GM19467 (cell line): ENCODE measurements around the gene TSPOAP1.

Experiments used
- ATAC-seq: cut with Tn5 transposase; IDR thresholded peaks from one replicate; pipeline ENCODE4 v1.9.1; 2021; ENCODE audit warnings: mild to moderate bottlenecking, moderate library complexity; ENCODE audit not compliant: unreplicated experiment

Gene TSPOAP1

DNA sequence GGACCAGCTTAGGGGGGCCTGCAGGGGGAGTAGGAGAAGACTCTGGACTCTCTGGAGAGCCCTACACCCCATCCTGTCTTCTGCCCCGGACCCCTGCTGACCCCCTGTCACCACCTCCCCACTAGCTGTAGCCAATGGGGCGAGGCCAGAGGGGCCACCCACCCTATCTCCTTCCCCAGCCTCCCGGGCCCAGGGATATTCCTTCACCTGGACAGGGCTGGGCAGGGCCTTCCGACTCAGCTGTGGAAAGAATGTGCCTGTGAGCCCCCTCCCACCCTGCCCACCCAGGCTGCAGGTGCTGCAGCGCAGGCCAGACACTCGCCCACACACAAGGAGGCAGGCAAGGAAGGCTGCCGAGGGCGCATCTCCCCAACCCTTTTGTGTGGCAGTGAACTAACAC lies 23.0 kb downstream of the TSPOAP1 start:
- ATAC-seq: no peak

DNA sequence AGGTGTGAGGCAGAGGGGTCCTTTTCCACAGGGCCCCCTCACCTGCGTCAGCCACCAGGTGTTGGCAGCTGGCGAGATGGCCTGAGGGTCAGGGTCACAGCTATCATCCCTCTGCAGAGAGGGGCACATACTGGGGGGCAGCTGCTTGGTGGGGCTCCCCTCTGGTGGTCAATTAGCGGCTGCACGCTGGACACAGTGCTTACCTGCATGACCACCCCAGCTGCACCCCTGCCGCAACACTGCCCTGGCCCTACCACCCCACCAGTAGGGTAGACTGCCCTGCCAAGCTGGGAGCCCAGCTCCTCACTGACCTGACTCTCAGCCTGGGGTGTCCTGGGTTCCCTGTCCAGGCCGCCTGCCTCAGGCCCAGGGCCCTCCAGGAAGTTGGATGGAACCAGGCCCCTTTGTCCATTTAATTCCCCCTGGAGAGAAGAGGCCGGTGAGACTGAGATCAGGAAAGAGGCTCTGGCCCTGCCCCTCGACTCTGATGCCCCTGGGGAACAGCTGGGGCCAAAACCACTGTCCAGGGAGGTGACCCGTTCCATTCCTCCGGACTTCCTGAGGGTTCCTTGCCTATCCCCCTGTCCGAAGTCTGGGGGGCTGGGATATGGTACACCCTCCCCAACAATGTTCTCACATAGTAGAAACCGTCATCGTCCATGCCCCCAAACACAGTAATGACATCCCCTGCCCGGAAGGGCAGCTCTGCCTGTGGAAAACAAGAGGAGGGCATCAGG lies 23.7 kb downstream of the TSPOAP1 start:
- ATAC-seq: no peak

DNA sequence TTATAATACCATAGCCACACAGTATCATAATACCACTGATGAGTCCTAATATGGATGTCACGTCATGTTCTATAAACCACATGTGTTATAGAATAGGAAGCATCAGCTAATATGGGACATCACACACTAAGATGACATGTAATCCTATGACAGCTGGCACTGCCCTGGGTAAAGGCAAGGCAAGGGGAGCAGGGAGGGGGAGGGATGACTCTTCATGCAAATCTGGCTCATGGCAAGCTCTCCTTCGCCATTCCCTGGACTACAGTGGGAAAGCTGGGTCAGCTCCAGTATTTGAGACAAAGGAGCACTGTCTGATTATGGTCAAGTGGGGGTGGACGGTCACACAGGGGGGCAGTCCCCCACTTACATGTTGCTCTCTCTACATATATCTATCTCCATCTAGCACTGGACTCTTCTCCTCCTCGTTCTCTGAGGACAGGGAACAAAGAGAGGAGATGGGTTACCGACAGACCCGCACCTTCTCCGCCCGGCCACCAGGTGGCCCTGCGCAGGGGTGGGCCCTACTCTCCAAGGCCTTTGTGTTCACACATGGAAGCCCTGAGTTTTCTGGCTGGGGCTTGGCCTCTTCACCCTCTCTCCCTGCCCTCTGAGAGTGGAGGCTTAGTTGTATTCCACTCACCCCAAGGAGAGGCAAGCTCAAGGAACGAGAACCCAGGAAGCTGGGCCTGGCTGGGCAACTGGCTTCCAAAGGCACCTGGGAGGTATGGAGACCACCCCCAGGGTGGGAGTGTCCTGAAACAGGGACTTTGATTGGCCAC lies 24.4 kb downstream of the TSPOAP1 start:
- peak; percentile 68 for ATAC-seq

DNA sequence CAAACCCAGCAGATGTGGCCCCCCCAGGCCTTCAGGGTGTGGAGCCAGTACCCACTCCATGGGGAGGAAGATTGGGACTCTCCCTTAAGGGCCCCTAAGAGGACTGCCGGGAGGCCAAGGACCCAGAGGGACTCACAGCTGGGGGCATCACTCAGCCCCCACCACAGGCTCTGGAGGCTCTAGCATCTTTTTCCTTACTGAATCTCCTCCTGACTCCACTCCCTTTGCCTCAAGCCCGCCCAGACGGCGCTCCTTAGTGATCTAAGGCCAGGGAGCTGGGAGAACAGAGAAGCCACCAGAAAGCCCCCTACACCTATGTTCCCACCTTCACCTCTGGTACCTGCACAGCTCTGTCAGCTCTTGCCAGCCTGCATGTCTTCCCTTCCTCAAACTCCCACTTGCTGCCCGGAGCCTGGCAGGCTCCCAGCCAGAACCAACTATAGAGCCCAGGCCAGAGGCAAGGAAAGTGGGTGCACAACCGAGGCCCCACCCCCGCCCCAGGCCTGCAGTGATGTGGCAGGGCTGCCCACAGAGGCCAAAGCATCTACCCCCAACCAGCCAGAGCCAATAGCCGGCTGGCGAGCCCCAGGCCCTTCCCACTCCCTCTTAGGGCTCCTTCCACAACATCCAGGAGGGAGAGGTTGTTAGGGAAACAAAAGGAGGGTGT lies 25.5 kb downstream of the TSPOAP1 start:
- no peak for ATAC-seq

DNA sequence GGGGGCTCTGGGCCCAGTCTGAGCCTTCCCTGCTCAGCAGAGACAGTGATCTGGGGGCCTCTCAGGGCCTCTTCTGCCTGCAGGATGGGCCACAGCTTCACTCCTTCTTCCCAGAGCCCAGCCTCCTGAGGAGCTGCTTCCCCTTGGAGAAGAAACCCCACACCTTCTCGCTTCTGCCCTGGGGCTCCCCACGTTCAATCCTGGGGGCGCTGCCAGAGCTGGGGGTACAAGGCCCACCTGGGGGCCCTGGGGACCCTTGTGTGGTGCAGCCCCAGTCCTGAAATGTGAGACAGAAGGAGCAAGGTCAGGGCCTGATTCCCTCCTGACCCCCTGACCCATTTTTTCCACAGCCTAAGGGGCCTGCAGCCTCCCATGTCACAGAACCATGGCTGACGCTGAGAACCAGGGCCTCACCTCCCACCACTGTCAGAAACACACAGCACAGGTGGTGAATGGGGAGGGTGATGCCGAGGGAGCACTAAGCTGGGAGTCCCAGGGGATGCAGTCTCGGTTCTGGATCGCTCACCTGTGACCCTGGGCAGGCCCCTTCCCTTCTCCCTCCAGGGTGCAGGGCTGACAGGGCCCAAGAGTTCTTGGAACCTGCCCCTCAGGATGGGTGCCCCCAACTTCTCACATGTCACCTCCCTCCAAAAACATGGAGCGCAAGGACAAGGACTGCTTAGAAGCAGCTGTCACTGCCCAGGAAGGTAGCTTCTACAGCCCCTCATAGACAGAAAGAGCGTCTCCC lies 26.2 kb downstream of the TSPOAP1 start:
- ATAC-seq: no peak

DNA sequence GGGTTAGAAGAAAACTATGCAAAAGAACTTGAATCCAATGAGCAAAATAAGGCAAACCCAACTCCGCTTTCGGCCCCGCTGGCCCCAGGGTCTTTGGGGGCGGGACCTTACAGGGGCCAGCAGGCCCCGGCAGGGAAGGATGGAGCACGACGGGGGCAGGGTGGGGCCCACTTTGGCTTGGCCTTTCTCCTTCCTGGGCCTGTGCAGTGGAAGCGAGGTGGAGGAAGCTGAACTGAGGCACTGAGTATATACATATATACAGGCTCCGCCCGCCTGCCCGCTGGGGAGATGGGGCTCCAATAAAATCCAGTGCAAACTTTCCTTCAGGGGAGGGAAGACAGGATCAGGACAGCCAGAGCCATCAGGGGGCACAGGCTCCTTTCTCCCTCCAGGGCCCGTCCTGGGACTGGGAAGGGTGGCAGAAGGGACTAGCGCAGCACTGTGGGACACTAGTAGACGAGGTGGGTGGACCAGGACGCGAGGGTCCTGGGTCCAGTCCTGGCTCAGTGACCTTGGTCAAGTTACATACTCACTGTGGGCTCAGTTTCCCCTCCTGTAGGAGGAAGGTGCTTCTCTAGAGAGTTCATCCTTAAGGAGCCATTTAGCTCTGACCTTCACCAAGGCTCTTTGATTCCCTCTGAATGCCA lies 27.0 kb downstream of the TSPOAP1 start:
- ATAC-seq: no peak

DNA sequence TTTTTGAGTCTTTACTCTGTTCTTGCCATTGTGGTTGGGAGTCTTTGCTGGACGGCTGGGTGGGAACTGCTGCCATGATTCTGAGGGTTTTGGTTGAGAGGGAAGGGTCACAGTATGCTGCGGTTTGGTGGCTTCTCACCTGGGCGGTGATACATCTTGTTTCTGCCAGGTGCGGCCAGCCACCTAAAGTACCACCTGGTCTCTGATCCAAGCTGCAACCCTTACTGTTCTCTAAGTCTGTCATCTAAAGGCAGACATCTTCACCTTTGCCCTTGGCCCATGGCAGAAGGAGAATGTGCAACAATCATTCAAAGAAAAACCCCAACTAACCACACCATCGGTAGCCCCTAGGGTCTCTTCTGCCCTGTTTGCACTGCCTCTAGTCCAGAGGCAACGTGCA lies 28.3 kb downstream of the TSPOAP1 start:
- ATAC-seq: no peak

DNA sequence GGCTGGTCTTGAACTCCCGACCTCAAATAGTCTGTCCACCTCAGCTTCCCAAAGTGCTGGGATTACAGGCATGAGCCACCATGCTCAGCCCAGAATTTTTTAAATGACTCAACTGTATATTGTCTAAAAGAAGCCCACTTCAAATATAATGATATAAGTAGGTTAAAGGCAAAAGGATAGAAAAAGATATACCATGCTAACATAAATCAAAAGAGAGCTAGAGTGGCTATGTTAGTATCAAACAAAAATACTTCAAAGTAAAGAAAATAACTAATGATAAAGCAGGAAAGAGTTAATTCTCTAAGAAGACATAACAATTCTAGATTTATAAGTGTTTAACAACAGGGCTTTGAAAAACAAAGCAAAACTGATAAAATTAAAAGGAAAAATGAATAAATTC lies 34.6 kb downstream of the TSPOAP1 start:
- no peak for ATAC-seq

DNA sequence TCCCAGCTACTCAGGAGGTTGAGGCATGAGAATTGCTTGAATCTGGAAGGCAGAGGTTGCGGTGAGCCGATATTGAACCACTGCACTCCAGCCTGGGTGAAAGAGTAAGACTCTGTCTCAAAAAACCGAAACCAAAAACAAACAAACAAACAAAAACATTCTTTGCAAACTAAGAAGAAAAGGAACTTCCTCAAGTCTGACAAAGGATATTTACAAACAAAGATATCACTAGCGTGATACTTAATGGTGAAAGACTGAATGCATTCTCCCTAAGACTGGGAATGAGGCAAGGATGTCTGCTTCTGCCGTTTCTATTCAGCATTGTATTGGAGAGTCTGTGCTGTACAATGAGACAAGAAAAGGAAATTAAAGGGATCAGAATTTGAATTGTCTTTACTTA lies 37.3 kb downstream of the TSPOAP1 start:
- ATAC-seq: no peak

DNA sequence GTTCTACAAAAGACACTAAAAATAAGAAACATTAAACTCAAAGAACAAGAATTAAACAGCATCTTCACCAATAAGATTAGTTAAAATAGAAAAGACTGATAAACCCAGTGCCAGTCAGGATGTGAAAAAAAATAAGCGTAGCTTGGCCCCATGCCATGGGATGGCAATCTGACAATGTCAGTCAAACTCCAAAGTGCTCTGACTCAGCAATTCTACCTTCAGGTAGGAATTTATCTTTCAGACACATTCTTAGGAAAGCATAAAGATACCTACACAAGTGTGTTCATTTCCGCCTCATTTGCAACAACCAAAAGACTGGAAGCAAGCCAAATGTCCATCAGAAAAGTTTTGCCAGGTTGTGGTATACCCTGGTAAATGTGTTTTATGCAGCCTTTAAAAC lies 38.7 kb downstream of the TSPOAP1 start:
- ATAC-seq: no peak

DNA sequence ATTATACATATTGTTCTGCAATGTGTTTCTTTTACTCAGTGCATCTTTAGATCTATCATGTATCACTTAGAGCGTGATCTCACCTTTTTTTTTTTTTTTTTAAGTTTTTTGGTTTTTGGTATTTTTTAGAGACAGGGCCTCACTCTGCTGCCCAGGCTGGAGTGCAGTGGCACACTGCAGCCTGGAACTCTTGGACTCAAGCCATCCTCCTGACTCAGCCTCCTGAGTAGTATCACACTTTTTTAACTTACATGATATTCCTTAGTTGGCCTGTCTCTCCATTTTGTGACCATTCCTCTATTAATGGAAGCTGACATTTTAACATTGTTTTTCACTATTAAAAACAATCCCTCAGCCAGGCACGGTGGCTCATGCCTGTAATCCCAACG lies 43.2 kb downstream of the TSPOAP1 start:
- no peak for ATAC-seq

DNA sequence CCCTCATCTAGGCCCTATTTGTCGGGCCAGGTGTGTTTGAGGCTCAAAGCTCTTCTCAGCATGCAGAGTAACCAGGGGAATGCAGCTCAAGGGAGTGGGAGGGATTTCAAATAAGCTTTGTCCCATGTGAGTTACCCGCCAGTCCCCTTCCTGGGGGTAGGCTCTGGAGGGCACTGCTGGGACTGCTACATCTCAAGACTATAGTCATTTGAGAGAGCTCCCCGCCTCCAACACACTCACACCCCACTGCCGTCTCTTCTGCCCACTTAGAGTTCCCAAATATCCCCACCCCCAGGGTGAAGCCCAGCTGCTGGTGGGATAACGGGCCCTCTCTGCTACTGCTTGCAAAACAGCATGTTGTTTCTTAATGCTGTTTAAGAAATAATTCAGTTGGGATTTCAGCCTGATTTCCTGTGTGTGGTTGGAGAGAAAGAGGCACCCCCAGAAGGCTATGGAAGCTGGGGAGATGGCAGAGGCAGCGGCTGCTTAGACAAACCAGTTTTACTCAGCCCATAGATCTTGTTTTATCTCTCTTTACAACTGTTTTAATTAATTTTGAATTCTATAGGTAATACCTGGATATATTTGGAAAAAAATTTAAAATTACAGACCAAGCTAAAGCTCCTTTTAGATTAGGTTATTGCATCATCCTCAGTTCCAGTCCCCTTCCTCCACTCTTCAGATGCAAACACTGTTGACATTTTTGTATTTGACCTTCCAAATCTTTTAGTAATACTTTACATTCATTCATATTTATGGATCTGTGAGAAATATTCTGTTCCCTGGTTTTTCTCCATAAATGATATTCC lies 43.8 kb downstream of the TSPOAP1 start:
- ATAC-seq: no peak

DNA sequence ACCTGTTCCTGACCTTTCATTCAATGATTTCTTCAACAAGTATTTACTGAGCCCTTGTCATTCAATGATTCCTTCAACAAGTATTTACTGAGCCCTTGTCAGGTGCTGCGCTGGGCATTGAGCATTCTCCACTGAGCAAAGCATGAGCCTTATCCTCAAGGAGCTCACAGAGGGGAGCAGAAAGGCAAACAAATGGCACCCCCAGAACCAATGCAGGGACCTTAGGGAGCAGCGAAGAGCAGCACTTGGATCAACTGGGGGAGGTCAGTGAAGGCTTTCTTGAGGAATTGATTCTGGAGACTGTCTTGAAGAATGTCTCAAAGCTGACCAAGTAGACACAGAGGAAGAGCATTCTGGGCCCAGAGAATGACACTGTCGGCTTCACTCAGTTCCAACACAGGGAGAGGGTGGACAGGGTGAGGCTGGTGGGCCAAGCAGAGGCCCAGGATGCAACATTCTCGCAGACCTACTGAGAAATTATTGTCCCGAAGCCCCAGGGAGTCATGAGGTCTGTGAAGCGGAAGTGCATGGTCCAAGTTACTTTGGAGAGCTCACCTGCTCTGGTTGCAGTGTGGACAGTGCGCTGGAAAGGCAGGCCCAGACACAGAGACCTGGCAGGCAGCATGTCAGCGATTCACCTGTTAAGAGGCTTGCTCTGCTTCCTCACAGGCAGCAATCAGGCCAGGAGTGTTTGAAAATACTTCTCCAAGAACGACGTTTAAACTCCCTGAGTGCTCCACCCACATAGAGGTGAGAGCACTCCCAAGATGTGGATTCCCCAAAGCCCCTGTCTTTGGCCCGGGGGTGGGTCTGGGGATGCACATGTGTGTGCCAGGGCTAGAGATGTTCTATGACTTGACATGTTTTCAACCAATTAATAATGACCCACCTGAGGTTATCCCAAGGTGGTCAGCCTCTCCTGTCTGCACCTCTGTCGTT lies 44.7 kb downstream of the TSPOAP1 start:
- ATAC-seq: no peak

DNA sequence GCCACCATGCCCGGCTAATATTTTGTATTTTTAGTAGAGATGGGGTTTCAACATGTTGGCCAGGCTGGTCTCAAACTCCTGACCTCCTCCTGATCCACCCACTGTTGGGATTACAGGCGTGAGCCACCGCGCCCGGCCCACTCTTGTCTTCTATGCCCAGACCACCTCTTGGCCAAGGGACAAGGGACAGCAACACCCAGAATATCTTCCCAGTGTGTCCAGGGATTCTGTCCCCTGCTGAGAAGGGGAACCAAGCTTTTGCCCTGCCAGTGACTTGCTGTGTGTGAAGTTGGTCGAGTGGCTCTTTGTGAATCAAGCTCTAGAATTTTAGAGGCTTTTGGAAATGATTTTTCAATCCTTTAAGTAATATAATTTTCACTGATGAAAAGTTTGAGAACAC lies 46.2 kb downstream of the TSPOAP1 start:
- ATAC-seq: no peak

DNA sequence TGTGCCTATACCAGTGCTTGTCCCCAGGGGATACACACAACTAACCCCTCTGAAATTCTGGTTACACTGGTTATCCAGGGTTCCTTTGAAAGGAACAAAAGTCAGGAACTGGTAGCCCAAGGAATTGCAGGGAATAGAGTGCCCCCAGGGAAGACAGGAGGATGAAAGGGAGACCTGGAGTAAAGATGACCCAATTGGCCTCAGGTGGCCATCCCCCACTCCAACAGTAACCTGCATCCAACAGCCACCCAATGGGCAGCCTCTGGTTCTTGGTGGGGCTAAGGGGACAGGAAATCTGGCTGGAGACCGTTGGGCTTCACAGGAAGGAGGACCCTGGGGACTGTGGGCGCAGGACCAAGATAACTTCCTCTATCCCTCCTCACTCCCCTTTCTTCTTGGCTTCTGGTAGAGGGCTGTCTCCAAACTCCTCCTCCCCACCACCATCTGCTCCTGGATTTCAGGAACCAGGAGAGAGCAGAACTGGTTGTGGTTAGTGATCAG lies 47.0 kb downstream of the TSPOAP1 start:
- ATAC-seq: no peak

DNA sequence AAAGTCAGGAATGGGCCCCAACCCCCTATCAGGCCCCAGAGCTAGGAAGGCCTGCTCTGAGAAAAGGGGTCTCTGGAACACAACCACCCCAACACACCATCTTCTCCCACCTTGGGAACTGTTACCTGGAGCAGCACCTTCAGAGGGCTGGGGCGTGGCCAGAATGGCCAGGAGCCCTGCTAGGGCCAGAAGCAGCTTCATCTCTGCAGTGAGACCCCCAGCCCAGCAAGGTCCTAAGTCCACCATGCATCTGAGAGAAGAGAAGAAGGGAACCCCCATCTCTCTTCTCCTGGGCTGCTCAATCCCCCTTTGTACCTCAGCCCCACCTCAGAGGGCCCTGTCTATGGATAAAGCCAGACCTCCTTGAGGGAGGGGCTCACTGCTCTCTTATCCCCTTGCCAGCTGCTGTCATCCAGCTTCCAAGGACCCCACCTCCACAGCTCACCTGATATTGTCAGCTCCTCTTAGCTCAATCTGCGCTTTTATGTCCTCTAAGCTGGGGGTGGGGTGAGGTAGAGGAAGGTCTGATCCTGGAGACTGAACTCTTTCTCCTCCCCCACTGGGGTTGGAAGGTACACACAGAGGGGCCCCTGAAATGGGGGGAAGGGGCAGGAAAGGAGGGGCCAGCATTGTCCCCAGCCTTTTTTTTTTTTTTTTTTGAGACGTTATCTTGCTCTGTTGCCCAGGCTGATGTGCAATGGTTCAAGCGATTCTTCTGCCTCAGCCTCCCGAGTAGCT lies 47.9 kb downstream of the TSPOAP1 start, which contains the start of gene MPO:
TSS of gene MPO (minus strand) at position 456 of the 738 bp plus-strand sequence. CDS start at position 279, 177 bp downstream.
- no peak for ATAC-seq

DNA sequence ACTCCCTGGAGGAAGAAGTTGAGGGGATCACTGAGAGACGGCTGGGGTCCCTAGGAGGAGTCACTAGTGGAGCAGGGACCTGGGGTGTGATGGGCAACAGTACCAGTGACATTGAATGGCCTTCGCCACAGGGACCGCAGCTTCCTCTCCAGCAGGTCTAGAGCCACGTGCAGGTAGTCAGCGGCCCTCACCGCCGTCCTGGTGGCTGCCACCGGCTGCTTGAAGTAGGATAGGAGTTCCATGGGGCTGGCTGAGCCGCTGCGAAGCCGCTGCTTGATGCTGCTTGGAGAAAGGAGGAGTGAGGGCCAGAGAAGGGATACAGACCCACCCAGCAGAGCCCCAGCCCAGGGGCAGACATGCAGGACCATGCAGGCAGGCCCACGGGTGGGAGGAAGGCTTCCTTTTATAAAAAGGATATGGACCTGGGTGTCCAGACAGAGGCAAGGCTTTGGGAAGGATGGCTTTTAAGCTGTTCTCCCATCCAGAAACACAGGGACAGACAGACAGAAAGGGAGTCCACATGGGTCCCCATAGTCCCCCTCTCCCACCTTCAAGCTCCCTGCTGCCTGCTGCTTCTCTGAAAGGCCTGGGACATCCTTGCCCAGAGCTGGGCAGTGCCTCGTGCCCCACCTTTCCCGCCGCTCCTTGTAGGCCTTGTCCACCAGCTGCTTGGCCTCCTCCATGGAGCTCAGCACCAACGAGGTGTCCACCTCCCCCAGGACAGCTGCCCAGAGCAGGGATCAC lies 48.7 kb downstream of the TSPOAP1 start:
- ATAC-seq: no peak
